SKM-1 treated with dmso at 0.1 percent for 144 hours (cell line): ENCODE results near the gene C10orf143.
A peak's percentile ranks its signal among the peaks of the same experiment; 100 is the strongest.
"Not testable (repeated sequence)": the region's sequence is repeated elsewhere in the genome, so short reads cannot be mapped to it uniquely, and the experiment has no call there.

Source experiments
- DNase-seq: peaks from one replicate; lab custom pipeline; 2025; ENCODE audit not compliant: unreplicated experiment; lab: John Stamatoyannopoulos, UW

The C10orf143 gene

GRCh38 chr10:130110246-130111112 lies at the start of gene C10orf143:
Gene C10orf143, minus strand, starts transcription at chr10:130110830. Its CDS starts 58 bp downstream, at chr10:130110772.
- DNase-seq: peak; percentile 91

DNA sequence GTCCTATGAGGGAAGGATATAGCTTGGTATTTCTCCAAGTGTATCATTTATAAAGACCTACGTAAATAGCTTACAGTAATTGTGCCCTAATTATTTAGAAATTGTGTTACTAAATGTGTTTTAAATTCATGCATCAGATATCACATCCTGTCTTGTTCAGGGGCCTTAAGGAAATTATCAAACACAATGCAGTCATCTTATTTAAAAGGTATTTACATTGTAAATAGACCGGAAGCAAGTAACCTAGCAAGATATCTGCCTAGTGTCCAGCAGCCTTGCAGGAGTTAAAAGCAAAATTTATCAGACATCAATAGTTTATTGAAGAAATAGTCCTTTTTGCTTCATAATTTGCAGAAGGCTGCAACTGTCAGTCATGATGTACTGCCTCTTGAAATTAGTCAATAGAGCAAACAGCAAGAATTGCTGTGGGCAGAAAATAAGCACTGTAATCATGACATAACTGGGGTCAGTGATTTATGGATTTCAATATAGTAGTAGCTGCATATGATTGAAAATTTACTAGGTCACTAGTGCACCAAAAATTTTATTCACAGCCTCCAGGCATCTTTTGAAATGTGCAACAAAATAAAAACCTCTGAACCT lies 48.7 kb upstream of the C10orf143 start:
- DNase-seq: no peak

DNA sequence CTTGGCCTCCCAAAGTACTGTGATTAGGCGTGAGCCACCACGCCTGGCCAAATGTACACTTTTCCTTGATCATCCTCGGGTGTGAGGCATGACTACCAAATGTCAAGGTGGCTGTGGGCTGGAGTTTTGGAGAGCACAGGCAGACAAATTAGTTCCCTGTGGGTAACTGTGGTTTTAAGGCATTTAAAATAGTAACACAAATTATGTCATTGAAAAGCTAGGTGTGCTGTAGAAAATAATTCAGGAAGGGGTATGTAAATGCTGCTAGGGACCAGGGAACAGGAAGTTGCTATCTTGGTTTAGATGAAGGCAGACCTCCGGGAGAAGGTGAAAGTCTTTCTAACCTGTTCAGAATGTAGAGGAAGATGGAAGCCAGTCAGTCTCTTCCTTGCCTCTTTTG lies 35.4 kb upstream of the C10orf143 start:
- DNase-seq: no peak

- no peak for DNase-seq
Observed at GRCh38 chr10:130141878-130142277, 31.2 kb upstream of the C10orf143 start.

DNA sequence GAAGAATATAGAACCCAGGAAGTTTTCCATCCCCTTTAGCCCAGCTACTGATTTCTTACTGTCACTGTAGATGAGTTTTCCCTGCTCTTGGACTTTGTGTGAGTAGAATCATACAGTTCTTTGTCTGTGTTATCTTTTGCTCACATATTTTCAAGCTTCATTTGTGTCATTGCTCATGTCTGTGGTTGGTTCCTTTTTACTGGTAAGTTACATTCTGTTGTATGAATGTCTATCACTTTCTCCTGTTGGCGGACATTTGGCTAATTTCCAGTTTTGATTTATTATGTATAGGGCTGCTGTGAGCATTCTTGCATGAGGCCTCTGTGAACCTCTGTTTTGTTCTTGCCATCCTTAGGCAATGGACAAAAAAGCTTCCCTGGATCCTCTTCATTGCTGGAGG lies 30.8 kb upstream of the C10orf143 start:
- DNase-seq: no peak

- no peak for DNase-seq
Observed at GRCh38 chr10:130141038-130141437, 30.4 kb upstream of the C10orf143 start.

- DNase-seq: no peak
Observed at GRCh38 chr10:130140425-130140824, 29.8 kb upstream of the C10orf143 start.

DNA sequence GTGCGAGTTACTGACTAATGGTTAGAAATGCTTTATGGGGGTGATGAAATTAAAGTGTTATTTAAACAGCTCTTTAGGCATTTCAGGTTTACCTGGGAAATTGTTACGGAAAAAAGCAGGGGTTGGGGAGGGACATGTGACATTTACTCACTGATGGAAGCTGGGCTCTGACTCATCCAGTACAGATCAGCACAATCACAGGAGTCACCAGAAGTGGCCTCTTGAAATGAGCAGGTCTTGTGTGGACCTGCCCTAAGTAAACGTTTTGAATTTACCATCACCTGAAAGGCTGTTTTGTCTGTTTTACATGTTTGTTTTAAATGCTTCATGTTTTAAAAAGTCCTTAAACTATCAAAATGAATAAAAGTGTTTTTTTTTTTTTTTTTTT lies 27.8 kb upstream of the C10orf143 start:
- DNase-seq: no peak

DNA sequence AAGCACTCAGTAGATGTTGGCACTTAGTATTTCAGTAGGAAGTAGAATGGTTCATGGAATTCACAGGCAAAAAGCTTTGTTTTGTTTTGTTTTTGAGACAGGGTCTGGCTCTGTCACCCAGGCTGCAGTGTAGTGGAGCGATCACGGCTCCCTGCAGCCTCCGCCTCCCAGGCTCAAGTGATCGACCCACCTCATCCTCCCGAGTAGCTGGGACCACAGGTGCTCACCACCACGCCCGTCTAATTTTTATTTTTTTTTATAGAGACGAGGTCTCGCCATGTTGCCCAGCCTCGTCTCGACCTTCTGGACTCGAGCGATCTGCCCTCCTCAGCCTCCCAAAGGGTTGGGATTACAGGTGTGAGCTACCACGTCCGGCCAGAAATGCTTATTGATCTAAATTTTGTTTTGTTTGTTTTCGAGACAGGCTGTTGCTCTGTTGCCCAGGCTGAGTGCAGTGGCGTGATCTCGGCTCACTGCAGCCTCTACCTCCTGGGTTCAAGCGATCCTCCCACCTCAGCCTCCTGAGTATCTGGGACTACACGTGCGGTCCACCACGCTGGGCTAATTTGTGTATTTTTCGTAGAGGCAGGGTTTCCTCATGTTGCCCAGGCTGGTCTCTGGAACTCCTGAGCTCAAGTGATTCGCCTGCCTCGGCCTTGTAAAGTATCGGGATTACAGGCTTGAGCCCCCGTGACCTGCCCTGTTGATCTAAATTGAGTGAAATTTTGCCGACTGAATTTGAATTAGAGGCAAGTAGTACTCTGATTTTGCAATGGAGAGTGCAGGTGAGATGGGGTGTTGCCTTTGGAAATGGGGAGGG lies 27.2 kb upstream of the C10orf143 start:
- DNase-seq: no peak

DNA sequence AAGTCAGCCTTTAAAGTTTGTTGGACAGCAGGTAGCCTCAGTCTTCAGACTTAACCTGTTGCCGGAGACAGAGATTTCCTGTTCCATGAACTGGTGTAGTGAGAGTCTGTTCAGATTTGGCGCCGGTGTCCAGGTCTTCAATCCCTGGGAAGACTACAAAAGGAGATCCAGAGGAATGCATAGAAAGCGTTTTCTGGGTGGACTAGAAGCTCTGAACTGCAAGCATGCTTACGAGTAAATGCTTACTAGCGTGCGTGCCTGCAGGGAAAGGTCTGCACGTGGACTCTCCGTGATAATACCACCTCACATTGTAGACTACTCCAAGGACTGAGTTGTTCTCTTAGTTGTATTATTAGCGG lies 26.4 kb upstream of the C10orf143 start:
- no peak for DNase-seq

GRCh38 chr10:130136226-130137089 lies 25.8 kb upstream of the C10orf143 start, which contains the start of gene GLRX3:
Gene GLRX3, plus strand, starts transcription at chr10:130136391. Its CDS starts 30 bp downstream, at chr10:130136421.
- DNase-seq: peak; percentile 85

DNA sequence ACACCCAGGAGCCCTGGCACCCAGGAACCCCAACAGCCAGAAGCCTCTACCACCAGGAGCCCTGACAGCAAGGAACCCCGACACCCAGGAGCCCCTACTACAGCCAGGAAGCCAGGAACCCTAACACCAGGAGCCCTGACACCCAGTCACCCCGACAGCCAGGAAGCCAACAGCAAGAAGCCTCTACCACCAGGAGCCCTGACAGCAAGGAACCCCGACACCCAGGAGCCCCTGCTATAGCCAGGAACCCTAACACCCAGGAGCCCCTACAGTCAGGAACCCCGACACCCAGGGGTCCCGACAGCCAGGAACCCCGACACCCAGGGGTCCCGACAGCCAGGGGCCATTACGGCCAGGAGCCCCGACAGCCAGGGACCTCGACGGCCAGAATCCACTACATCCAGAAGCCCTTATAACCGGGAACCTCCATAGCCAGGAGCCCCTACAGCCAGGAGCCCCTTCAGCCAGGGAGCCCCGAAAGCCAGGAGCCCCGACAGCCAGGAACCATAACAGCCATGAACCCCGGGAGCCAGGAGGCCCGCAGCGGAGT lies 25.1 kb upstream of the C10orf143 start:
- DNase-seq: no peak

DNA sequence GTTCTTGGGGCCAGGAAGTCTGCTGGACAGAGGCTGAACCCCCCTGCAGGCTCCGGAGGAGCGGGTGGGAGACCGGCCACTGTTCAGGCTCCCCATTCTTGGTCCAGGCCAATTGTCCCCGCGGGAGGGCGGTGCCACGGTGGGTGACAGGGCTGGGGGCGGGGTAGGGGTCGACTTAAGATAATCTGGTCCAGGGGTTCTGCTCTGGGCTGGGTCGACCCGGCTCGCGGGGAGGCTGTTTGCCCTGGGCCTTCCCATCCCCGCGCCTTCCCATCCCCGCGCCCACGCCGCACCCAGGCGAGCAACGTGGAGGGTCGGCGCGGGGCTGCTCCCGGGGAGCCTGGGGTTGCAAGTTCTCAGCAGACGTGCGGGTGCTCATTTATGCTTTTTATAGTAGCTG lies 18.3 kb upstream of the C10orf143 start:
- DNase-seq: no peak

DNA sequence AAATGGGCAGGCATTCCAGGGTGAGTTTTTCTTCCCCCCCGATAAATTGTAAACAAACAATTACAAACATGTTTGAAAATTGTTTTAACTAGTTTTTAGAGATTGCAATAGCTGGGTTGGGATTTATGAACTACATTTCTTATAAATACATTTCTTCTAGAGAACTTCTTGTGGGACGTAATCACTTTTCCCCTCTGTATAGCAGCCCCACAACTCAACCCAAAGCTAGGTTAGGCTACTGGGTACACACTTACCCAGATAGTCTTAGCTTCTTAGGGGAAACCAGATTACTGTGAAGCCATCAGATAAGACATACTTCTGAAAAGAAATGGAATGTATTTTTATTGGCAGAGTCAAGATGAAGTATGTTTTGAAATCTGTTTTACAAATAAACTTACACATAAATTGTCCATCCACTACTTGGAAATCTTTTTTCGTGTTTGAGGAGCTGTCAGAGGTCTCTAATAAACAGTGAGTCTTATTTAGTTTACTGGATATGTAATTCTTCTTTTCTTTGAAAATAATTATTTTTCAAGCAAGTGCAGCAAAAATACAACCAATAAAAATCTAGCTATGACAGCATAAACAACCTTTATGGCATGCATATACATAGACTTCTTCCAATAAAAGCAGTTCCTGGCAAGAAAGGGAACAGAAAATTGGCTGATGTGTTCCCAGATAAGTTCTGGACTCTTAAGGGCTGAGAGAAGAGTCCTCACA lies 17.6 kb upstream of the C10orf143 start:
- DNase-seq: no peak

GRCh38 chr10:130127364-130128061 lies 16.9 kb upstream of the C10orf143 start:
- peak; percentile 53 for DNase-seq

- DNase-seq: no peak
Observed at GRCh38 chr10:130121486-130122079, 11.0 kb upstream of the C10orf143 start.

GRCh38 chr10:130117535-130117934 lies 6.9 kb upstream of the C10orf143 start:
- DNase-seq: not testable (repeated sequence)

DNA sequence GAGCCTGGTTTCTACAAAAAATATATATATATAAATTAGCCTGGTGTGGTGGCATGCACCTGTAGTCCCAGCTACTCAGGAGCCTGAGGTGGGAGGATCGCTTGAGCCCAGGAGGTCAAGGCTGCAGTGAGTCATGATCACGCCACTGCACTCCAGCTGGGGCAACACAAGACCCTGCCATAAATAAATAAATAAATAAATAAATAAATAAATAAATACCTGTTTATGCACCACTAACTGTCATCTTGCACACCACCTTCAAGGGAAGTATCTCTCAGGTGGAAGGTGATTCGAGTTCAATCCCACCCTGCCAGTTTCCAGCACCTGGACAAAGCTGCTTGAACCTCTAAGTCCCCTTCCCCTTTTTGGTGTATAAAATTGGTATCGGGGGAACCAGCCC lies 6.3 kb upstream of the C10orf143 start:
- DNase-seq: not testable (repeated sequence)

DNA sequence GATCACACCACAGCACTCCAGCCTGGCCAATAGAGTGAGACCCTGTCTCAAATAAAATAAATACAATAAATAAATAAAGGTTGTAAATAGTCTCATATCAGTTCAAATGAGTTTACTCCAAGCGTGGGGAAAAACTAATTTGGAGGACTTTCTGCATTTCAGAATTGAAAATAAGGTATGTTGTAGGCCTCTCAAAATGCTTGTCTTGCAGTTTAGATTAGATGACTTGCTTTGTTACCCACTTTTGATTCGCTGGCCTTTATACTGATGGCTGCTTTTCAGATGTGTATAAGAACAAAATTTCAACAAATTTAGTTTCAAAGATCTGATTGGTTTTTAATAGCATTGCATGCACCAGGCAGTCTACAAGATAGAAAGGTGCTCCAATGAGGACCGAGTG lies 2.2 kb upstream of the C10orf143 start:
- no peak for DNase-seq
